DOHH2 (cell line): Measurements from ENCODE around the gene CEACAM3.
"Not testable (repeated sequence)": the region's sequence is repeated elsewhere in the genome, so short reads cannot be mapped to it uniquely, and the experiment has no call there.

Source experiments
- H3F3A ChIP-seq: fragments of 200-600 bp; sonication (generic), shearing (Covaris generic); 2 replicates; pipeline ENCODE4 v1.6.0; 2016; ENCODE audit warnings: antibody characterized with exemption, mild to moderate bottlenecking; ENCODE audit not compliant: control insufficient read depth, insufficient read depth
- H3K27ac ChIP-seq: fragments of 200-600 bp; sonication (generic); 2 replicates; pipeline ENCODE4 v1.5.1; 2014; ENCODE audit warnings: low read depth, mild to moderate bottlenecking, low read length, moderate library complexity
- H3K27me3 ChIP-seq: fragments of 200-600 bp; sonication (generic); 2 replicates; pipeline ENCODE4 v1.6.1; 2014; ENCODE audit warnings: mild to moderate bottlenecking, low read length, mixed read lengths; ENCODE audit not compliant: control insufficient read depth
- H3K36me3 ChIP-seq: fragments of 200-600 bp; sonication (generic); 2 replicates; pipeline ENCODE4 v1.6.1; 2014; ENCODE audit warnings: mild to moderate bottlenecking, low read length, moderate library complexity, mixed read lengths; ENCODE audit not compliant: control insufficient read depth
- H3K4me1 ChIP-seq: fragments of 200-600 bp; sonication (generic); 2 replicates; pipeline ENCODE4 v1.6.1; 2014; ENCODE audit warnings: mild to moderate bottlenecking, low read length, mixed read lengths; ENCODE audit not compliant: control insufficient read depth
- H3K4me2 ChIP-seq: fragments of 200-600 bp; sonication (generic); 2 replicates; pipeline ENCODE4 v1.6.0; 2014; ENCODE audit warnings: mild to moderate bottlenecking, low read length, moderate library complexity
- H3K4me3 ChIP-seq: fragments of 200-600 bp; sonication (generic); 2 replicates; pipeline ENCODE4 v1.5.1; 2014; ENCODE audit warnings: mild to moderate bottlenecking, low read length, mixed read lengths
- H3K79me2 ChIP-seq: fragments of 200-600 bp; sonication (generic); 2 replicates; pipeline ENCODE4 v1.6.1; 2014; ENCODE audit warnings: mild to moderate bottlenecking, low read length, mixed read lengths; ENCODE audit not compliant: control insufficient read depth
- H3K9me2 ChIP-seq: fragments of 200-600 bp; sonication (generic); replicated peaks from 2 replicates; pipeline ENCODE4 v1.6.1; 2014; ENCODE audit warnings: mild to moderate bottlenecking, low read length, mixed read lengths; ENCODE audit not compliant: control insufficient read depth
- H3K9me3 ChIP-seq: fragments of 200-600 bp; sonication (generic); 2 replicates; pipeline ENCODE4 v1.6.1; 2014; ENCODE audit warnings: antibody characterized with exemption, low read length, mixed read lengths; ENCODE audit not compliant: control insufficient read depth, insufficient read depth
- H4K20me1 ChIP-seq: fragments of 200-600 bp; sonication (generic); 2 replicates; pipeline ENCODE4 v1.6.0; 2014; ENCODE audit warnings: low read depth, mild to moderate bottlenecking, antibody characterized with exemption, low read length, moderate library complexity; ENCODE audit not compliant: control insufficient read depth, insufficient read depth
- CTCF ChIP-seq: fragments of 200-600 bp; sonication (generic); IDR thresholded peaks from one replicate; pipeline ENCODE4 v1.5.1; 2014; ENCODE audit warnings: antibody characterized with exemption, mild to moderate bottlenecking, low read depth, low read length; ENCODE audit not compliant: poor library complexity, severe bottlenecking
- EZH2phosphoT487 ChIP-seq: fragments of 200-600 bp; sonication (generic); IDR thresholded peaks from 2 replicates; pipeline ENCODE4 v1.6.1; 2017; ENCODE audit warnings: borderline replicate concordance, mild to moderate bottlenecking, antibody characterized with exemption, low read length, moderate library complexity, mixed read lengths

CEACAM3 gene

GRCh38 chr19:41767115-41767514 is 29.3 kb upstream of the CEACAM3 start:
- Histone ChIP-seq H3K27ac (no peak overlapping the region), H3F3A (no peaks in the 10 kb centered on the region), H3K79me2 (no peaks in the 10 kb centered on the region), H3K36me3 (no peaks in the 10 kb centered on the region), H3K4me2 (no peak overlapping the region), H4K20me1 (no peaks in the 10 kb centered on the region), H3K4me1 (no peaks in the 10 kb centered on the region), H3K4me3 (no peak overlapping the region), H3K27me3 (peaks cover 30% of the 10 kb centered on the region), H3K9me2 (no peaks in the 10 kb centered on the region), H3K9me3 (no peaks in the 10 kb centered on the region)
- no peak for TF ChIP-seq CTCF
- TF ChIP-seq EZH2phosphoT487: no peak

GRCh38 chr19:41768105-41768504 is 28.3 kb upstream of the CEACAM3 start:
- not testable (repeated sequence) for H3K4me2 ChIP-seq
- H3K27me3 ChIP-seq: peaks cover 35% of the 10 kb centered on the region

GRCh38 chr19:41769608-41770007 is 26.8 kb upstream of the CEACAM3 start:
- Histone ChIP-seq H3K4me2 (no peak overlapping the region), H3K9me2 (no peaks in the 10 kb centered on the region), H3K36me3 (no peaks in the 10 kb centered on the region), H3K9me3 (no peaks in the 10 kb centered on the region), H3K79me2 (no peaks in the 10 kb centered on the region), H3F3A (no peaks in the 10 kb centered on the region), H3K4me1 (no peaks in the 10 kb centered on the region), H4K20me1 (no peaks in the 10 kb centered on the region), H3K4me3 (no peak overlapping the region), H3K27ac (no peak overlapping the region), H3K27me3 (peaks cover 31% of the 10 kb centered on the region)
- no peak for TF ChIP-seq CTCF
- no peak for TF ChIP-seq EZH2phosphoT487

More at GRCh38 chr19:41768105-41768504, 28.3 kb upstream of the CEACAM3 start:
- H3K27ac ChIP-seq, H3K9me3 ChIP-seq, H3K36me3 ChIP-seq, H3K4me1 ChIP-seq, H4K20me1 ChIP-seq, H3K4me3 ChIP-seq, H3K9me2 ChIP-seq, H3F3A ChIP-seq, H3K79me2 ChIP-seq: not testable (repeated sequence)

- no peak overlapping the region for H3K27ac ChIP-seq
- no peak overlapping the region for H3K4me3 ChIP-seq
- no peaks in the 10 kb centered on the region for H3K9me2 ChIP-seq
- H4K20me1 ChIP-seq: no peaks in the 10 kb centered on the region
- H3K4me2 ChIP-seq: no peak overlapping the region
- H3K9me3 ChIP-seq: no peaks in the 10 kb centered on the region
- peaks cover 33% of the 10 kb centered on the region for H3K27me3 ChIP-seq
- no peaks in the 10 kb centered on the region for H3K4me1 ChIP-seq
- H3K36me3 ChIP-seq: no peaks in the 10 kb centered on the region
- H3K79me2 ChIP-seq: no peaks in the 10 kb centered on the region
- no peaks in the 10 kb centered on the region for H3F3A ChIP-seq
- no peak for TF ChIP-seq CTCF
- TF ChIP-seq EZH2phosphoT487: no peak
Measured at GRCh38 chr19:41771410-41771809, 25.0 kb upstream of the CEACAM3 start.
